Endothelial cell of umbilical vein (primary cell): ENCODE measurements around the gene HSD17B10. TPM values are rescaled to one million over a fixed set of nuclear protein-coding genes. Genes with fewer than 3 reads are reported as not detected.

ENCODE experiments used
- BruUV-seq: library from RNA; stranded (reverse); fragments of 400-500 nt; replicated peaks from 2 replicates; lab custom pipeline; 2021; lab: Mats Ljungman, UMichigan
- CTCF ChIA-PET: fragments of 300-600, 350-600 bp; sonication (Branson Sonifier 250); formaldehyde crosslinking; loops from one replicate; lab custom pipeline; 2021; ENCODE audit warnings: antibody characterized with exemption, inconsistent platforms; lab: Charles Lee
- POLR2A ChIA-PET: fragments of 300-600, 350-600 bp; sonication (Branson Sonifier 250); formaldehyde crosslinking; loops from one replicate; lab custom pipeline; 2021; ENCODE audit warnings: antibody characterized with exemption, inconsistent platforms; lab: Charles Lee
- DNase-seq: peaks from one replicate; pipeline ENCODE4 v3.0.0-alpha.2; 2011; ENCODE audit warnings: low read depth, low spot score
- FAIRE-seq: peaks from 2 replicates; lab custom pipeline; 2011; peaks lifted over from hg19 to GRCh38; lab: Jason Lieb, UNC
- H2AFZ ChIP-seq: 2 replicates; pipeline ENCODE4 v1.6.0; 2012; ENCODE audit warnings: low read depth, low read length, control low read depth, inconsistent platforms
- H3K27ac ChIP-seq: 2 replicates; pipeline ENCODE4 v1.5.1; 2011; ENCODE audit warnings: low read depth, mild to moderate bottlenecking, control low read depth, low read length, moderate library complexity; ENCODE audit not compliant: insufficient read depth
- H3K27me3 ChIP-seq, 2 experiments: 2 replicates each; pipeline versions ENCODE4 v1.6.0 to v1.6.1; 2011; ENCODE audit warnings: low read length in 2 of 2, mixed read lengths in 1 of 2; ENCODE audit not compliant: control insufficient read depth in 2 of 2, insufficient read depth in 2 of 2
- H3K36me3 ChIP-seq, 2 experiments: 2 replicates in 1 of 2; 3 replicates in 1 of 2; pipeline ENCODE4 v1.5.1; 2011; ENCODE audit warnings: low read length in 2 of 2, mild to moderate bottlenecking in 1 of 2, moderate library complexity in 1 of 2; ENCODE audit not compliant: control insufficient read depth in 2 of 2, insufficient read depth in 2 of 2; ENCODE audit errors: extremely low read depth in 1 of 2
- H3K4me1 ChIP-seq: 3 replicates; pipeline ENCODE4 v1.5.1; 2011; ENCODE audit warnings: mild to moderate bottlenecking, low read length; ENCODE audit not compliant: control insufficient read depth, insufficient read depth; ENCODE audit errors: extremely low read depth
- H3K4me2 ChIP-seq: 2 replicates; pipeline ENCODE4 v1.6.1; 2011; ENCODE audit warnings: low read length, control low read depth, mixed read lengths; ENCODE audit not compliant: insufficient read depth
- H3K4me3 ChIP-seq, 3 experiments: fragments of 200-600 bp in 1 of 3; sonication (generic), shearing (Covaris generic) in 1 of 3; replicated peaks in 1 of 3; 2 replicates each; pipeline ENCODE4 v1.5.1; 2011 to 2016; ENCODE audit warnings: control low read depth in 3 of 3, low read length in 3 of 3, mild to moderate bottlenecking in 2 of 3, inconsistent platforms in 1 of 3, low read depth in 1 of 3, moderate library complexity in 1 of 3; ENCODE audit not compliant: insufficient read depth in 1 of 3
- H3K79me2 ChIP-seq: 2 replicates; pipeline ENCODE4 v1.6.0; 2012; ENCODE audit warnings: low read length, inconsistent platforms; ENCODE audit not compliant: control insufficient read depth, insufficient read depth
- H3K9ac ChIP-seq: replicated peaks from 2 replicates; pipeline ENCODE3; 2011; ENCODE audit warnings: low read length, control low read depth; ENCODE audit not compliant: insufficient read depth; ENCODE audit errors: extremely low read depth
- H3K9me1 ChIP-seq: replicated peaks from 3 replicates; pipeline ENCODE4 v1.6.0; 2011; ENCODE audit warnings: mild to moderate bottlenecking, low read length; ENCODE audit not compliant: control insufficient read depth, insufficient read depth; ENCODE audit errors: extremely low read depth
- H3K9me3 ChIP-seq: replicated peaks from 2 replicates; pipeline ENCODE4 v1.5.1; 2012; ENCODE audit warnings: low read length, inconsistent platforms; ENCODE audit not compliant: control insufficient read depth, insufficient read depth
- H4K20me1 ChIP-seq: replicated peaks from 2 replicates; pipeline ENCODE3; 2011; ENCODE audit warnings: mild to moderate bottlenecking, low read length; ENCODE audit not compliant: control insufficient read depth, insufficient read depth; ENCODE audit errors: extremely low read depth
- CTCF ChIP-seq, 2 donors: IDR thresholded peaks; 1 replicate in 1 of 2; 2 replicates in 1 of 2; pipeline ENCODE4 v1.5.1; 2011; ENCODE audit warnings: low read length in 2 of 2, mild to moderate bottlenecking in 2 of 2, moderate library complexity in 2 of 2, control low read depth in 1 of 2, inconsistent platforms in 1 of 2, low read depth in 1 of 2; ENCODE audit not compliant: insufficient read depth in 1 of 2; ENCODE audit errors: extremely low read depth in 1 of 2
- EZH2 ChIP-seq: IDR thresholded peaks from 2 replicates; pipeline ENCODE4 v1.6.1; 2012; ENCODE audit warnings: borderline replicate concordance, low read depth, mild to moderate bottlenecking, moderate library complexity, low read length, inconsistent platforms; ENCODE audit not compliant: severe bottlenecking
- FOS ChIP-seq: IDR thresholded peaks from 2 replicates; pipeline ENCODE4 v1.6.1; 2011; ENCODE audit warnings: mild to moderate bottlenecking, low read length, moderate library complexity, borderline replicate concordance; ENCODE audit not compliant: insufficient read depth
- GATA2 ChIP-seq: IDR thresholded peaks from 2 replicates; pipeline ENCODE4 v1.7.0; 2011; ENCODE audit warnings: low read depth, mild to moderate bottlenecking, moderate library complexity, mixed read lengths, low read length; ENCODE audit not compliant: insufficient read length, insufficient read depth
- JUN ChIP-seq: IDR thresholded peaks from 2 replicates; pipeline ENCODE4 v1.6.1; 2011; ENCODE audit warnings: borderline replicate concordance, low read depth; ENCODE audit not compliant: insufficient read length, insufficient read depth
- MYC ChIP-seq: IDR thresholded peaks from one replicate; pipeline ENCODE4 v1.6.1; 2011; ENCODE audit warnings: mild to moderate bottlenecking, low read depth, low read length
- POLR2A ChIP-seq: IDR thresholded peaks from 2 replicates; pipeline ENCODE4 v1.6.1; 2012; ENCODE audit warnings: low read depth, mild to moderate bottlenecking, control low read depth, low read length
- POLR2AphosphoS5 ChIP-seq: IDR thresholded peaks from 2 replicates; pipeline ENCODE4 v1.6.1; 2012; ENCODE audit warnings: low read depth, mild to moderate bottlenecking, control low read depth, low read length, moderate library complexity; ENCODE audit not compliant: insufficient read depth
- dilution Hi-C: fragments of 300-500 bp; cut with MboI; formaldehyde crosslinking; loops from one replicate; pipeline ENCODE4 v1.15.0; 2019; ENCODE audit warnings: low sequenced_read_pairs; ENCODE audit not compliant: extremely low pct_ligation_motif_present
- intact Hi-C: fragments of 100-400 bp; cut with micrococcal nuclease; formaldehyde crosslinking; loops from one replicate; pipeline ENCODE4 v1.10.0; 2022
- polyA plus RNA-seq, 4 experiments: library from polyadenylated mRNA; depleted of rRNA in 3 of 4; stranded (reverse) in 3 of 4; unstranded in 1 of 4; fragments of >200 nt; gene quantifications; 2 replicates each; pipeline versions ENCODE4 v1.2.1 to v1.2.3, GENCODE V29; 2011 to 2012; ENCODE audit warnings: missing spikeins in 1 of 4
- total RNA-seq: library from RNA; stranded (reverse); gene quantifications from 2 replicates; pipeline ENCODE4 v1.2.3, GENCODE V29; 2021
- TF ChIP-seq, protein P1 (sequence below): IDR thresholded peaks from 2 replicates; pipeline ENCODE4 v1.6.1; 2011; ENCODE audit not compliant: insufficient read depth, insufficient read length

HSD17B10 gene
- total and polyA plus RNA-seq, 2 donors (not counting 3 experiments of a cell fraction or from before 2014, with no cell fraction given): 82.3 to 171 TPM

DNA sequence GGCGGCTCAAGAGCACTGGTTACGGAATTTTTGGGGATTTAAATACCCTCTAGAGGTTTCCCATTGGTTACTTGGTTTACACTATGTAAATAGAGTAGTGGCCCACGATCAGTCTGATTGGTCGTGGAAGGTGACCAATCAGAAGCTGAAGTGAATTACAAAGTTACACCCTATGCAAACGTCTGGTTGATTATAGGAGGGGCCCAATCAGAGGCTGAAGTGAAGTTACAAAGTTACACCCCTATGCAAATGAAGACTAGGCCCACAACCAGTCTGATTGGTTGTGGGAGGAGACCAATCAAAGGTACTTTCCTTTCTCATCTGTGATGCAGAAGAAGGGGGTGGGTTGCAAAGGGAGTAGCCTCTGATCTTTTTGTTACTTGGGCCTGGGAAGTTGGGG, 45.1 kb upstream of the HSD17B10 start:
- H3K27ac ChIP-seq: no peak overlapping the region
- no peak for DNase-seq
- CTCF ChIA-PET: no interaction called here

GRCh38 chrX:53476371-53476770, 42.2 kb upstream of the HSD17B10 start:
- H3K9me3 ChIP-seq: no peaks in the 10 kb centered on the region
- ChIA-PET POLR2A (interaction anchor here (0.6 kb wide), 1 partner anchor 13 kb away, joined by 6 read pairs; no protein-coding TSS in a partner anchor), CTCF (interaction anchor here (1.3 kb wide), 1 partner anchor 14 kb away, joined by 5 read pairs; no protein-coding TSS in a partner anchor)
- TF ChIP-seq CTCF (IDR thresholded peaks at IDR 0.05; ENCODE audit: extremely low read depth in 1 of 2, insufficient read depth in 1 of 2, low read depth in 1 of 2, low read length in 2 of 2) (no peak), JUN (no peak), MYC (no peak), POLR2AphosphoS5 (no peak), EZH2 (no peak), FOS (no peak), POLR2A (no peak), GATA2 (no peak)
- TF ChIP-seq, protein P1, sequence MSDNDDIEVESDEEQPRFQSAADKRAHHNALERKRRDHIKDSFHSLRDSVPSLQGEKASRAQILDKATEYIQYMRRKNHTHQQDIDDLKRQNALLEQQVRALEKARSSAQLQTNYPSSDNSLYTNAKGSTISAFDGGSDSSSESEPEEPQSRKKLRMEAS: no peak
- H3K36me3 ChIP-seq: no peaks in the 10 kb centered on the region
- H2AFZ ChIP-seq: no peak overlapping the region
- no peak overlapping the region for H3K4me2 ChIP-seq
- no peaks in the 10 kb centered on the region for H3K9me1 ChIP-seq
- FAIRE-seq (no peak), DNase-seq (no peak)
- H3K4me3 ChIP-seq: no peak overlapping the region
- H3K9ac ChIP-seq: no peak overlapping the region
- dilution Hi-C loops (no loop called here), intact Hi-C loops (no loop called here)
- no peaks in the 10 kb centered on the region for H4K20me1 ChIP-seq
- H3K27me3 ChIP-seq: no peaks in the 10 kb centered on the region
- H3K4me1 ChIP-seq: no peaks in the 10 kb centered on the region
- no TSS peak for BruUV-seq
- H3K79me2 ChIP-seq: no peaks in the 10 kb centered on the region
- no peak overlapping the region for H3K27ac ChIP-seq

More for the DNA sequence above, 45.1 kb upstream of the HSD17B10 start:
- no peak overlapping the region for H3K4me3 ChIP-seq
- dilution Hi-C loops: no loop called here
- FAIRE-seq: no peak
- no peak overlapping the region for H3K4me2 ChIP-seq
- H3K36me3 ChIP-seq: no peaks in the 10 kb centered on the region
- H3K9ac ChIP-seq: no peak overlapping the region
- peaks cover 0 to 2% of the 10 kb centered on the region in 2 experiments for H3K27me3 ChIP-seq
- H4K20me1 ChIP-seq: no peaks in the 10 kb centered on the region
- no TSS peak for BruUV-seq
- POLR2A ChIA-PET: no interaction called here
- no peak overlapping the region for H2AFZ ChIP-seq
- H3K4me1 ChIP-seq: no peaks in the 10 kb centered on the region
- intact Hi-C loops: no loop called here
- no peaks in the 10 kb centered on the region for H3K9me1 ChIP-seq
- no peaks in the 10 kb centered on the region for H3K9me3 ChIP-seq
- no peak for TF ChIP-seq GATA2
- TF ChIP-seq FOS: no peak
- TF ChIP-seq, protein P1: no peak
- H3K79me2 ChIP-seq: no peaks in the 10 kb centered on the region
